Measurements from ENCODE around the gene STOML3. TPM values are rescaled to one million over a fixed set of nuclear protein-coding genes. Genes with fewer than 3 reads are reported as not detected.
A peak's percentile ranks its signal among the peaks of the same experiment; 100 is the strongest.
"Not testable (repeated sequence)": the region's sequence is repeated elsewhere in the genome, so short reads cannot be mapped to it uniquely, and the experiment has no call there.

The STOML3 gene
- total RNA-seq, result not detected
- long read RNA-seq, donor 1, result 0 reads
- long read RNA-seq, donor 2, result 0 reads

GRCh38 chr13:38990693-38991092, at the start of gene STOML3:
STOML3 (minus strand) TSS chr13:38990831; CDS start chr13:38990721, 110 bp downstream.
- intact Hi-C loops (cut with DNase I), result no loop called here

GRCh38 chr13:39040206-39040605, 49.6 kb upstream of the STOML3 start:
- DNase-seq (ENCODE audit: low spot score), result no peak
- intact Hi-C loops (cut with DNase I), result loop anchor here in 1 of 2 donors (10.0 kb wide), 1 partner anchor 565 kb away; the partner anchor contains the start of gene LHFPL6

More at GRCh38 chr13:38990693-38991092, at the start of gene STOML3:
- DNase-seq (ENCODE audit: low spot score), result no peak

- DNase-seq (ENCODE audit: low spot score), result no peak
- intact Hi-C loops (cut with DNase I), result no loop called here
Observed at GRCh38 chr13:39039041-39039440, 48.4 kb upstream of the STOML3 start.

GRCh38 chr13:39038569-39039030, 48.0 kb upstream of the STOML3 start:
- peak; percentile 79 for DNase-seq (ENCODE audit: low spot score)
- intact Hi-C loops (cut with DNase I), result no loop called here

- peak; percentile 98 for DNase-seq (ENCODE audit: low spot score)
- intact Hi-C loops (cut with DNase I), result no loop called here
Observed at GRCh38 chr13:39037880-39038568, 47.4 kb upstream of the STOML3 start, which contains the start of the genes NHLRC3 and PROSER1. NHLRC3 (plus strand) TSS chr13:39038456; CDS start chr13:39038640, 184 bp downstream. PROSER1 (minus strand) TSS chr13:39038089; CDS start chr13:39037242, 847 bp downstream.

GRCh38 chr13:39037410-39037879, 46.8 kb upstream of the STOML3 start:
- intact Hi-C loops (cut with DNase I), result no loop called here

GRCh38 chr13:39036212-39036611, 45.6 kb upstream of the STOML3 start:
- intact Hi-C loops (cut with DNase I), result no loop called here
- DNase-seq (ENCODE audit: low spot score), result no peak

More at GRCh38 chr13:39037410-39037879, 46.8 kb upstream of the STOML3 start:
- DNase-seq (ENCODE audit: low spot score), result no peak

- intact Hi-C loops (cut with DNase I), result no loop called here
- no peak for DNase-seq (ENCODE audit: low spot score)
Observed at GRCh38 chr13:39035799-39036198, 45.2 kb upstream of the STOML3 start.

GRCh38 chr13:39035204-39035603, 44.6 kb upstream of the STOML3 start:
- DNase-seq (ENCODE audit: low spot score), result no peak
- intact Hi-C loops (cut with DNase I), result no loop called here

GRCh38 chr13:39034085-39034484, 43.5 kb upstream of the STOML3 start:
- intact Hi-C loops (cut with DNase I), result no loop called here

GRCh38 chr13:39032150-39032549, 41.5 kb upstream of the STOML3 start:
- intact Hi-C loops (cut with DNase I), result no loop called here
- no peak for DNase-seq (ENCODE audit: low spot score)

More at GRCh38 chr13:39034085-39034484, 43.5 kb upstream of the STOML3 start:
- no peak for DNase-seq (ENCODE audit: low spot score)

GRCh38 chr13:39025433-39025839, 34.8 kb upstream of the STOML3 start:
- DNase-seq (ENCODE audit: low spot score), result no peak
- intact Hi-C loops (cut with DNase I), result no loop called here

- no peak for DNase-seq (ENCODE audit: low spot score)
- intact Hi-C loops (cut with DNase I), result no loop called here
Observed at GRCh38 chr13:39023761-39024160, 33.1 kb upstream of the STOML3 start.

- intact Hi-C loops (cut with DNase I), result no loop called here
- no peak for DNase-seq (ENCODE audit: low spot score)
Observed at GRCh38 chr13:39023316-39023715, 32.7 kb upstream of the STOML3 start.

GRCh38 chr13:39020853-39021462, 30.3 kb upstream of the STOML3 start:
- no peak for DNase-seq (ENCODE audit: low spot score)
- intact Hi-C loops (cut with DNase I), result no loop called here

GRCh38 chr13:39016787-39017186, 26.2 kb upstream of the STOML3 start:
- intact Hi-C loops (cut with DNase I), result no loop called here
- DNase-seq (ENCODE audit: low spot score), result no peak

GRCh38 chr13:39016087-39016486, 25.5 kb upstream of the STOML3 start:
- intact Hi-C loops (cut with DNase I), result no loop called here
- no peak for DNase-seq (ENCODE audit: low spot score)

GRCh38 chr13:39013462-39013861, 22.8 kb upstream of the STOML3 start:
- DNase-seq (ENCODE audit: low spot score), result no peak
- intact Hi-C loops (cut with DNase I), result no loop called here

- DNase-seq (ENCODE audit: low spot score), result no peak
- intact Hi-C loops (cut with DNase I), result no loop called here
Observed at GRCh38 chr13:39012608-39013007, 22.0 kb upstream of the STOML3 start.

GRCh38 chr13:39006371-39007111, 15.9 kb upstream of the STOML3 start:
- intact Hi-C loops (cut with DNase I); DNase-seq (ENCODE audit: low spot score): not testable (repeated sequence)
